ENCODE results near the gene ARHGEF7.

GRCh38 chr13:111325941-111326620, 211.0 kb downstream of the ARHGEF7 start:
- TF ChIP-seq CTCF (conservative IDR thresholded peaks at IDR 0.05) (no peak), ZFX (IDR thresholded peaks at IDR 0.05) (no peak)

All from C4-2B (cell line).